ENCODE data around the gene SDE2. TPM values are rescaled to one million over a fixed set of nuclear protein-coding genes. Genes with fewer than 3 reads are reported as not detected.

The SDE2 gene
- total and polyA plus RNA-seq, 10 of the 15 experiments (the other 5 are each of a cell fraction or from before 2014, with no cell fraction given): 2.7 to 19.4 (median 12.6) TPM

- intact Hi-C loops (cut with micrococcal nuclease; ENCODE audit: unreplicated experiment) (no loop called here), in situ Hi-C loops (cut with MboI) (no loop called here)
- Histone ChIP-seq H3K36me3 (ENCODE audit: control insufficient read depth in 2 of 2, insufficient read depth in 2 of 2, low read length in 1 of 2) (no peaks in the 10 kb centered on the region), H3K27me3 (replicated peaks in 1 of 2; ENCODE audit: control insufficient read depth in 2 of 2, insufficient read depth in 2 of 2, low read length in 1 of 2) (no peaks in the 10 kb centered on the region), H3K9me3 (replicated peaks; ENCODE audit: control insufficient read depth, insufficient read depth, low read length) (peaks cover 2% of the 10 kb centered on the region; the same call in 2 of the 3 replicates), H3K9ac (ENCODE audit: control insufficient read depth, insufficient read depth, low read length) (no peak overlapping the region; the same call in 1 of the 2 replicates), H2AFZ (ENCODE audit: control insufficient read depth, low read depth, low read length) (peak overlapping the region; percentile 95), H3K4me1 (ENCODE audit: control insufficient read depth, insufficient read depth, low read length) (peaks cover 42% of the 10 kb centered on the region), H3K27ac (ENCODE audit: control insufficient read depth, insufficient read depth) (peak overlapping the region; percentile 71), H3K4me2 (ENCODE audit: control insufficient read depth, insufficient read depth) (peak overlapping the region; percentile 65), H4K20me1 (ENCODE audit: control insufficient read depth, insufficient read depth) (no peaks in the 10 kb centered on the region; the same call in 1 of the 2 replicates), H3K79me2 (ENCODE audit: control insufficient read depth, insufficient read depth, low read length) (peaks cover 21% of the 10 kb centered on the region), H3K4me3 (peak overlapping the region; percentile 37; the same call in 1 of the 2 replicates)
- ChIA-PET RAD21 (ENCODE audit: unreplicated experiment) (interaction anchor here (1.3 to 4.0 kb wide), 3 partner anchors 27 to 63 kb away, joined by 6 to 27 read pairs (median 8); partner anchors contain the start of gene H3-3A), SMC1A (ENCODE audit: uncharacterized antibody, unreplicated experiment) (interaction anchor here (0.7 to 4.4 kb wide), 5 partner anchors 15 to 123 kb away, joined by 3 to 39 read pairs (median 5); no protein-coding TSS in a partner anchor), POLR2A (interaction anchor here (0.6 to 6.2 kb wide), 7 partner anchors 11 to 535 kb away, joined by 3 to 74 read pairs (median 3); partner anchors contain the start of gene H3-3A), CTCF (interaction anchor here (0.8 to 7.2 kb wide), 3 partner anchors 22 to 63 kb away, joined by 3 to 61 read pairs (median 3); partner anchors contain the start of gene H3-3A)
- peak; percentile 44 for ATAC-seq
- DNase-seq (ENCODE audit: low read depth, low spot score): no peak
- FAIRE-seq: peak; percentile 18
- no TSS peak for BruUV-seq (replicated peaks)
- 8% methylated on average over 9 of the region's 9 CpGs for WGBS (ENCODE audit: insufficient coverage, insufficient replicate concordance, low lambda C conversion rate, missing lambda C conversion rate)
- TF ChIP-seq BACH1 (IDR thresholded peaks at IDR 0.05; ENCODE audit: borderline replicate concordance): peak; percentile 40; the same call in 1 of the 2 replicates
- no peak for TF ChIP-seq E4F1 (IDR thresholded peaks at IDR 0.05; ENCODE audit: borderline replicate concordance, partially characterized antibody)
- peak; percentile 13; the same call in 1 of the 2 replicates for TF ChIP-seq USF2 (IDR thresholded peaks at IDR 0.05; ENCODE audit: borderline replicate concordance, low read depth, low read length)
- TF ChIP-seq SIX5 (IDR thresholded peaks at IDR 0.05; ENCODE audit: low read depth, low read length, severe bottlenecking): no peak
- no peak for TF ChIP-seq ZBED1 (IDR thresholded peaks at IDR 0.05; ENCODE audit: borderline replicate concordance)
- peak; percentile 48 for TF ChIP-seq SP1 (IDR thresholded peaks at IDR 0.05; ENCODE audit: low read depth, low read length)
- peak; percentile 97 for TF ChIP-seq ATF7 (IDR thresholded peaks at IDR 0.05; ENCODE audit: low read depth)
- peak; percentile 99 for TF ChIP-seq BHLHE40 (IDR thresholded peaks at IDR 0.05; ENCODE audit: borderline replicate concordance in 1 of 2, low read depth in 2 of 2, low read length in 1 of 2)
- TF ChIP-seq PAX5 (IDR thresholded peaks at IDR 0.05; ENCODE audit: borderline replicate concordance, low read depth, low read length): peak; percentile 35; the same call in 1 of the 2 replicates
- no peak for TF ChIP-seq CBX5 (IDR thresholded peaks at IDR 0.05; ENCODE audit: low read depth)
- TF ChIP-seq ZNF687 (IDR thresholded peaks at IDR 0.05): peak; percentile 93
- no peak for TF ChIP-seq CEBPB (IDR thresholded peaks at IDR 0.05; ENCODE audit: borderline replicate concordance in 1 of 2, low read depth in 2 of 2, low read length in 2 of 2)
- TF ChIP-seq PKNOX1 (IDR thresholded peaks at IDR 0.05): peak; percentile 16; the same call in 1 of the 2 replicates
Observed at GRCh38 chr1:226001963-226002666, 3.0 kb upstream of the SDE2 start.
